ENCODE data around the gene ADCY4.
"Not testable (repeated sequence)": the region's sequence is repeated elsewhere in the genome, so short reads cannot be mapped to it uniquely, and the experiment has no call there.

GRCh38 chr14:24354482-24354825, 19.6 kb upstream of the ADCY4 start:
- TF ChIP-seq YY1 (IDR thresholded peaks at IDR 0.05; ENCODE audit: insufficient read depth, insufficient read length); ZNF274 (IDR thresholded peaks at IDR 0.05; ENCODE audit: low read depth, low read length): not testable (repeated sequence)

Data from NT2/D1 (cell line).